Central memory CD8-positive, alpha-beta T cell (primary cell): Measurements from ENCODE around the gene SLC5A2.
"Not testable (repeated sequence)": the region's sequence is repeated elsewhere in the genome, so short reads cannot be mapped to it uniquely, and the experiment has no call there.

Experiments used
- ATAC-seq: fragments of 150-1000 bp; cut with Tn5 transposase; replicated peaks from 2 replicates; pipeline ENCODE4 v1.10.0; 2022; ENCODE audit warnings: mild to moderate bottlenecking, moderate FRiP score, moderate number of reproducible peaks; ENCODE audit not compliant: poor library complexity, severe bottlenecking; ENCODE audit errors: extremely low read depth
- DNase-seq, 2 donors: peaks; one replicate each; pipeline ENCODE4 v3.0.0; 2021; ENCODE audit warnings: low spot score in 2 of 2
- H3K27ac Mint-ChIP-seq: one replicate; pipeline ENCODE4 v1.8.0; 2022; ENCODE audit warnings: low read depth, mild to moderate bottlenecking, moderate library complexity, mixed read lengths
- H3K27me3 Mint-ChIP-seq: one replicate; pipeline ENCODE4 v1.8.0; 2022; ENCODE audit warnings: mixed read lengths
- H3K36me3 Mint-ChIP-seq: one replicate; pipeline ENCODE4 v1.8.0; 2022; ENCODE audit warnings: mild to moderate bottlenecking, moderate library complexity, mixed read lengths; ENCODE audit not compliant: insufficient read depth
- H3K4me1 Mint-ChIP-seq: one replicate; pipeline ENCODE4 v1.8.0; 2022; ENCODE audit warnings: mixed read lengths
- H3K4me3 Mint-ChIP-seq: one replicate; pipeline ENCODE4 v1.8.0; 2022; ENCODE audit warnings: mild to moderate bottlenecking, moderate library complexity, mixed read lengths
- H3K9me3 Mint-ChIP-seq: one replicate; pipeline ENCODE4 v1.8.0; 2022; ENCODE audit warnings: mixed read lengths

SLC5A2 gene

GRCh38 chr16:31522071-31522470 lies 39.1 kb downstream of the SLC5A2 start:
- Mint-ChIP-seq H3K4me1 (no peaks in the 10 kb centered on the region), H3K27ac (no peak overlapping the region), H3K9me3 (no peaks in the 10 kb centered on the region), H3K27me3 (peaks cover 11% of the 10 kb centered on the region), H3K36me3 (no peaks in the 10 kb centered on the region), H3K4me3 (no peak overlapping the region)
- no peak for ATAC-seq
- no peak for DNase-seq

GRCh38 chr16:31523768-31524167 lies 40.8 kb downstream of the SLC5A2 start:
- DNase-seq, H3K4me1 Mint-ChIP-seq, H3K27ac Mint-ChIP-seq, H3K4me3 Mint-ChIP-seq, ATAC-seq, H3K36me3 Mint-ChIP-seq, H3K9me3 Mint-ChIP-seq: not testable (repeated sequence)
- H3K27me3 Mint-ChIP-seq = peaks cover 15% of the 10 kb centered on the region

- Mint-ChIP-seq H3K27ac (no peak overlapping the region), H3K27me3 (peaks cover 26% of the 10 kb centered on the region), H3K4me1 (no peaks in the 10 kb centered on the region), H3K4me3 (no peak overlapping the region), H3K9me3 (no peaks in the 10 kb centered on the region), H3K36me3 (no peaks in the 10 kb centered on the region)
- DNase-seq (no peak), ATAC-seq (no peak)
These were observed 42.2 kb downstream of the SLC5A2 start for GRCh38 chr16:31525113-31525512.

- no peaks in the 10 kb centered on the region for H3K4me1 Mint-ChIP-seq
- H3K36me3 Mint-ChIP-seq = no peaks in the 10 kb centered on the region
- no peak for DNase-seq
- H3K4me3 Mint-ChIP-seq = no peak within 1 kb of the TSS
- ATAC-seq = no peak
- H3K27me3 Mint-ChIP-seq = peaks cover 27% of the 10 kb centered on the region
- no peak within 1 kb of the TSS for H3K27ac Mint-ChIP-seq
- H3K9me3 Mint-ChIP-seq = no peaks in the 10 kb centered on the region
These were observed 44.9 kb downstream of the SLC5A2 start, which contains the start of gene AHSP for GRCh38 chr16:31527734-31528274. Gene AHSP (plus strand): TSS chr16:31527900. CDS start chr16:31528140, 240 bp downstream.

- Mint-ChIP-seq H3K27me3 (peaks cover 27% of the 10 kb centered on the region), H3K36me3 (no peaks in the 10 kb centered on the region), H3K4me3 (no peak overlapping the region), H3K9me3 (no peaks in the 10 kb centered on the region), H3K4me1 (no peaks in the 10 kb centered on the region), H3K27ac (no peak overlapping the region)
- DNase-seq (no peak), ATAC-seq (no peak)
These were observed 45.7 kb downstream of the SLC5A2 start for GRCh38 chr16:31528523-31529107.

GRCh38 chr16:31529108-31529936 lies 46.4 kb downstream of the SLC5A2 start:
- ATAC-seq (no peak), DNase-seq (no peak)
- H3K4me3 Mint-ChIP-seq = no peak overlapping the region

GRCh38 chr16:31529937-31530312 lies 47.0 kb downstream of the SLC5A2 start:
- H3K9me3 Mint-ChIP-seq = no peaks in the 10 kb centered on the region
- no peak for ATAC-seq
- no peak for DNase-seq
- no peaks in the 10 kb centered on the region for H3K4me1 Mint-ChIP-seq
- H3K4me3 Mint-ChIP-seq = no peak overlapping the region
- peaks cover 29% of the 10 kb centered on the region for H3K27me3 Mint-ChIP-seq
- no peak overlapping the region for H3K27ac Mint-ChIP-seq
- no peaks in the 10 kb centered on the region for H3K36me3 Mint-ChIP-seq

More at GRCh38 chr16:31529108-31529936, 46.4 kb downstream of the SLC5A2 start:
- peaks cover 27% of the 10 kb centered on the region for H3K27me3 Mint-ChIP-seq
- H3K9me3 Mint-ChIP-seq = no peaks in the 10 kb centered on the region
- H3K27ac Mint-ChIP-seq = no peak overlapping the region
- H3K4me1 Mint-ChIP-seq = no peaks in the 10 kb centered on the region
- no peaks in the 10 kb centered on the region for H3K36me3 Mint-ChIP-seq

- no peak for ATAC-seq
- Mint-ChIP-seq H3K36me3 (no peaks in the 10 kb centered on the region), H3K27me3 (peaks cover 34% of the 10 kb centered on the region), H3K4me3 (no peak overlapping the region), H3K27ac (no peak overlapping the region), H3K4me1 (no peaks in the 10 kb centered on the region), H3K9me3 (no peaks in the 10 kb centered on the region)
- DNase-seq = no peak
These were observed 47.5 kb downstream of the SLC5A2 start for GRCh38 chr16:31530405-31530804.

GRCh38 chr16:31531096-31531495 lies 48.2 kb downstream of the SLC5A2 start:
- ATAC-seq = no peak
- H3K9me3 Mint-ChIP-seq = no peaks in the 10 kb centered on the region
- H3K4me3 Mint-ChIP-seq = no peak overlapping the region
- DNase-seq = no peak
- H3K27me3 Mint-ChIP-seq = peaks cover 41% of the 10 kb centered on the region
- H3K36me3 Mint-ChIP-seq = no peaks in the 10 kb centered on the region
- no peak overlapping the region for H3K27ac Mint-ChIP-seq
- no peaks in the 10 kb centered on the region for H3K4me1 Mint-ChIP-seq

- DNase-seq (no peak), ATAC-seq (no peak)
- Mint-ChIP-seq H3K27me3 (peaks cover 43% of the 10 kb centered on the region), H3K9me3 (no peaks in the 10 kb centered on the region), H3K27ac (no peak overlapping the region), H3K4me3 (no peak overlapping the region), H3K36me3 (no peaks in the 10 kb centered on the region), H3K4me1 (no peaks in the 10 kb centered on the region)
These were observed 49.2 kb downstream of the SLC5A2 start for GRCh38 chr16:31532120-31532519.

- no peaks in the 10 kb centered on the region for H3K9me3 Mint-ChIP-seq
- no peak overlapping the region for H3K4me3 Mint-ChIP-seq
- H3K27me3 Mint-ChIP-seq = peaks cover 41% of the 10 kb centered on the region
- no peak for DNase-seq
- H3K36me3 Mint-ChIP-seq = no peaks in the 10 kb centered on the region
- no peaks in the 10 kb centered on the region for H3K4me1 Mint-ChIP-seq
- no peak for ATAC-seq
- H3K27ac Mint-ChIP-seq = no peak overlapping the region
These were observed 50.0 kb downstream of the SLC5A2 start for GRCh38 chr16:31532896-31533295.

GRCh38 chr16:31535737-31536136 lies 52.8 kb downstream of the SLC5A2 start:
- no peaks in the 10 kb centered on the region for H3K36me3 Mint-ChIP-seq
- ATAC-seq (no peak), DNase-seq (no peak)
- H3K4me1 Mint-ChIP-seq = no peaks in the 10 kb centered on the region
- no peak overlapping the region for H3K27ac Mint-ChIP-seq
- no peaks in the 10 kb centered on the region for H3K9me3 Mint-ChIP-seq
- H3K27me3 Mint-ChIP-seq = peaks cover 49% of the 10 kb centered on the region
- H3K4me3 Mint-ChIP-seq = no peak overlapping the region

GRCh38 chr16:31536804-31537361 lies 54.0 kb downstream of the SLC5A2 start:
- Mint-ChIP-seq H3K9me3 (no peaks in the 10 kb centered on the region), H3K36me3 (no peaks in the 10 kb centered on the region), H3K27ac (no peak overlapping the region), H3K4me1 (no peaks in the 10 kb centered on the region), H3K27me3 (peaks cover 59% of the 10 kb centered on the region), H3K4me3 (no peak overlapping the region)
- DNase-seq (no peak), ATAC-seq (no peak)
